GM12878 (cell line): ENCODE measurements around the gene BTBD3. TPM values are rescaled to one million over a fixed set of nuclear protein-coding genes. Genes with fewer than 3 reads are reported as not detected.
A peak's percentile ranks its signal among the peaks of the same experiment; 100 is the strongest.

Experiments
- ATAC-seq: fragments of 200-7000 bp; cut with Tn5 transposase; 3 replicates; pipeline ENCODE4 v1.9.1; 2020; ENCODE audit warnings: mild to moderate bottlenecking, moderate library complexity
- BruUV-seq: library from RNA; stranded (reverse); fragments of 400-500 nt; replicated peaks from 2 replicates; lab custom pipeline; 2021; lab: Mats Ljungman, UMichigan
- CTCF ChIA-PET: fragments of 300-600 bp; sonication (Branson Sonifier 250); formaldehyde crosslinking; extraction: SDS; loops from one replicate; lab custom pipeline; 2021; ENCODE audit warnings: inconsistent platforms; lab: Yijun Ruan, JAX
- POLR2A ChIA-PET: fragments of 350-600 bp; formaldehyde crosslinking; extraction: SDS; loops from one replicate; lab custom pipeline; 2021; ENCODE audit warnings: inconsistent platforms; lab: Charles Lee
- RAD21 ChIA-PET: fragments of 300-600 bp; sonication (Branson Sonifier 250); formaldehyde crosslinking; loops from one replicate; lab custom pipeline; 2023; ENCODE audit warnings: antibody characterized with exemption; ENCODE audit not compliant: unreplicated experiment; lab: Charles Lee
- SMC1A ChIA-PET: fragments of 300-600 bp; sonication (Branson Sonifier 250); formaldehyde crosslinking; loops from one replicate; lab custom pipeline; 2023; ENCODE audit not compliant: unreplicated experiment, uncharacterized antibody; lab: Charles Lee
- DNase-seq: peaks from one replicate; pipeline ENCODE4 v3.0.0-alpha.2; 2011; ENCODE audit warnings: low read depth, low spot score
- FAIRE-seq: peaks from 3 replicates; lab custom pipeline; 2011; peaks lifted over from hg19 to GRCh38; lab: Jason Lieb, UNC
- H2AFZ ChIP-seq: 2 replicates; pipeline ENCODE4 v1.6.0; 2011; ENCODE audit warnings: low read depth, low read length, control low read depth; ENCODE audit not compliant: control insufficient read depth
- H3K27ac ChIP-seq: 2 replicates; pipeline ENCODE4 v1.5.1; 2011; ENCODE audit warnings: control low read depth; ENCODE audit not compliant: control insufficient read depth, insufficient read depth
- H3K27me3 ChIP-seq, 2 experiments: replicated peaks in 1 of 2; 2 replicates each; pipeline versions ENCODE4 v1.6.0 to v1.6.1; 2011; ENCODE audit warnings: low read length in 1 of 2; ENCODE audit not compliant: control insufficient read depth in 2 of 2, insufficient read depth in 2 of 2
- H3K36me3 ChIP-seq, 2 experiments: 2 replicates each; pipeline ENCODE4 v1.5.1; 2011; ENCODE audit warnings: low read length in 1 of 2; ENCODE audit not compliant: control insufficient read depth in 2 of 2, insufficient read depth in 2 of 2
- H3K4me1 ChIP-seq: 2 replicates; pipeline ENCODE4 v1.6.1; 2011; ENCODE audit warnings: mild to moderate bottlenecking, low read length, moderate library complexity, mixed read lengths; ENCODE audit not compliant: control insufficient read depth, insufficient read depth
- H3K4me2 ChIP-seq: 2 replicates; pipeline ENCODE4 v1.6.0; 2011; ENCODE audit warnings: control low read depth; ENCODE audit not compliant: control insufficient read depth, insufficient read depth
- H3K4me3 ChIP-seq: fragments of 200-600 bp; sonication (generic); 2 replicates; pipeline ENCODE4 v1.5.1; 2016
- H3K79me2 ChIP-seq: 2 replicates; pipeline ENCODE4 v1.6.0; 2011; ENCODE audit warnings: low read length; ENCODE audit not compliant: control insufficient read depth, insufficient read depth
- H3K9ac ChIP-seq: 2 replicates; pipeline ENCODE4 v1.8.0; 2011; ENCODE audit warnings: low read length, control low read depth, mixed read lengths; ENCODE audit not compliant: control insufficient read depth, insufficient read depth
- H3K9me3 ChIP-seq: replicated peaks from 3 replicates; pipeline ENCODE4 v1.5.1; 2011; ENCODE audit warnings: mild to moderate bottlenecking, low read length; ENCODE audit not compliant: control insufficient read depth, insufficient read depth
- H4K20me1 ChIP-seq: 2 replicates; pipeline ENCODE4 v1.6.0; 2011; ENCODE audit not compliant: control insufficient read depth, insufficient read depth
- BMI1 ChIP-seq: fragments of 450-650 bp; IDR thresholded peaks from 2 replicates; pipeline ENCODE4 v1.6.1; 2016; ENCODE audit warnings: mild to moderate bottlenecking, moderate library complexity, borderline replicate concordance
- CREB1 ChIP-seq: IDR thresholded peaks from 2 replicates; pipeline ENCODE4 v1.6.1; 2012; ENCODE audit warnings: low read depth, mild to moderate bottlenecking, inconsistent platforms
- MEF2B ChIP-seq: fragments of 450-650 bp; IDR thresholded peaks from 2 replicates; pipeline ENCODE4 v1.6.1; 2018; ENCODE audit warnings: mild to moderate bottlenecking, moderate library complexity; ENCODE audit not compliant: partially characterized antibody, poor library complexity, severe bottlenecking
- MXI1 ChIP-seq: fragments of 150-350 bp; IDR thresholded peaks from 2 replicates; pipeline ENCODE4 v1.6.1; 2011; ENCODE audit warnings: low read depth, mild to moderate bottlenecking, inconsistent platforms, low read length, improper control_type of control experiment
- NBN ChIP-seq: fragments of 450-650 bp; IDR thresholded peaks from 2 replicates; pipeline ENCODE4 v1.6.1; 2016
- SIN3A ChIP-seq: IDR thresholded peaks from 2 replicates; pipeline ENCODE4 v1.6.1; 2012; ENCODE audit warnings: low read depth, low read length, improper control_type of control experiment
- SMAD1 ChIP-seq: fragments of 450-650 bp; IDR thresholded peaks from 2 replicates; pipeline ENCODE4 v1.6.1; 2018; ENCODE audit warnings: mild to moderate bottlenecking, low read depth; ENCODE audit not compliant: partially characterized antibody
- SREBF1 ChIP-seq: IDR thresholded peaks from 2 replicates; pipeline ENCODE4 v1.6.1; 2012; ENCODE audit warnings: mild to moderate bottlenecking, low read length
- ZNF384 ChIP-seq: IDR thresholded peaks from 2 replicates; pipeline ENCODE4 v1.6.1; 2012; ENCODE audit warnings: low read depth, mild to moderate bottlenecking, low read length, improper control_type of control experiment, borderline replicate concordance
- ZNF622 ChIP-seq: fragments of 450-650 bp; IDR thresholded peaks from 2 replicates; pipeline ENCODE4 v1.6.1; 2017; ENCODE audit warnings: mild to moderate bottlenecking, inconsistent platforms
- WGBS: methylation state at CpG from one replicate; pipeline ENCODE4 v1.1.6; 2016; ENCODE audit warnings: low lambda C conversion rate; ENCODE audit not compliant: insufficient replicate concordance, insufficient coverage; ENCODE audit errors: missing lambda C conversion rate; 5-methylcytosine and 5-hydroxymethylcytosine counted together
- in situ Hi-C: fragments of 300-500 bp; cut with MboI; formaldehyde crosslinking; loops from 9 replicates; pipeline ENCODE4 v1.14.3; 2018; ENCODE audit warnings: mixed read lengths
- intact Hi-C: fragments of 100-400 bp; cut with micrococcal nuclease; formaldehyde crosslinking; loops from one replicate; pipeline ENCODE4 v1.14.2; 2022; ENCODE audit not compliant: unreplicated experiment
- polyA plus RNA-seq, 11 experiments: library from polyadenylated mRNA; depleted of rRNA in 4 of 11; unstranded in 6 of 11; stranded (reverse) in 5 of 11; fragments of >200 nt; fragmentation: Nextera tagmentation in 4 of 11; fragmentation: Illumina TruSeq in 1 of 11; extraction: Ambion mirVana in 4 of 11; extraction: Trizol in 1 of 11; gene quantifications; 1 replicate in 1 of 11; 2 replicates in 10 of 11; pipeline versions ENCODE4 v1.2.1 to v1.2.3, GENCODE V29; 2011 to 2016; ENCODE audit warnings: inconsistent platforms in 2 of 11, missing spikeins in 2 of 11, low read depth in 1 of 11
- total RNA-seq, 4 experiments: library from RNA; depleted of rRNA in 3 of 4; stranded (reverse); fragments of >200 nt in 3 of 4; fragmentation: Illumina TruSeq in 1 of 4; extraction: Trizol in 1 of 4; gene quantifications; 2 replicates each; pipeline versions ENCODE4 v1.2.1 to v1.2.3, GENCODE V29; 2013 to 2021
- TF ChIP-seq, protein P1 (sequence below): fragments of 450-650 bp; IDR thresholded peaks from 2 replicates; pipeline ENCODE4 v1.6.1; 2017; ENCODE audit warnings: mild to moderate bottlenecking, moderate library complexity
- TF ChIP-seq, protein P2 (sequence below): fragments of 450-650 bp; formaldehyde crosslinking; IDR thresholded peaks from 2 replicates; pipeline ENCODE4 v1.5.0; 2022; ENCODE audit warnings: mild to moderate bottlenecking, missing genetic modification characterization

BTBD3 gene
- total and polyA plus RNA-seq, 10 of the 15 experiments (the other 5 are each of a cell fraction or from before 2014, with no cell fraction given): 0.02 to 12.8 (median 0.23) TPM

DNA sequence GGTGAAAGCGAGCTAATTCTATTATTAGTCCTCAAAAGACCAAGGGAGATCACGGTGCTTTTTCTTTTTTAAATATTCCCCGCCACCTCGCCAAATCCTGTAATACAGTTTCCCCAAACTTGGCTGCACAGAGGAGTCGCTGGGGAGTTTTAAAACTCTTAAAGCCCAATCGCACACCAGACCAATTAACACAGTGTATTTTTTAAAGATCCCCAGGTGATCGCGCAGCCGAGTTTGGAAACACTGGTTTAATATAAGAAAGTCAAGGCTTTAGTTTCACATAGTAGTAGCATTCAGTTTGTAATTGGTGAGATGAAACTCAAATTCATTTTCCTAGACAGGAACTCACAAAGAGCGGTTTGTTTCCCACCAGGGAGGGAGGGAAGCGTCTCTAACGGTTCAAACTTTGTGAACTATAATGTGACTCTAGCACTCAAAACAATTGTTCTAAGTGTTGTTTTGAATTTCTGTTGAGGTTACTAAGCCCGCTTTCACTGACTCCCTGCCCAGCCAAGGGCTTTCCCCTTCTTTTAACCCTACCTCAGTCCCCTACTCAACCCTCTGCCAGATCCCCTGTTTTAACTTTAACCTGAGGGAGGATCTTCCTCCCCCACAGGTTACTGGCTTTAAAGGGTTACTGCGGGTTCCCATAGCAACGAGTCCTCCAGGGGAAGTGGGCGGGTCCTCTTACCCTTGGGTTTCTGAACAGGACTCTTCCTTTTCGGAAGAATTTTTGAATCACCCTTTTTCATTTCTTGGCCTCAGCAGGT lies 25.7 kb upstream of the BTBD3 start:
- intact Hi-C loops (loop anchor here (2.0 kb wide), 1 partner anchor 13 kb away; no protein-coding TSS in a partner anchor), in situ Hi-C loops (no loop called here)
- TF ChIP-seq SMAD1 (no peak), SREBF1 (no peak), SIN3A (no peak), BMI1 (peak; percentile 95), MXI1 (peak; percentile 69; the same call in 1 of the 2 replicates), CREB1 (no peak), NBN (0 out of 2 replicates have a peak, but pooled peaks have one; percentile 21), ZNF622 (no peak), ZNF384 (no peak), MEF2B (no peak)
- TF ChIP-seq, protein P1, sequence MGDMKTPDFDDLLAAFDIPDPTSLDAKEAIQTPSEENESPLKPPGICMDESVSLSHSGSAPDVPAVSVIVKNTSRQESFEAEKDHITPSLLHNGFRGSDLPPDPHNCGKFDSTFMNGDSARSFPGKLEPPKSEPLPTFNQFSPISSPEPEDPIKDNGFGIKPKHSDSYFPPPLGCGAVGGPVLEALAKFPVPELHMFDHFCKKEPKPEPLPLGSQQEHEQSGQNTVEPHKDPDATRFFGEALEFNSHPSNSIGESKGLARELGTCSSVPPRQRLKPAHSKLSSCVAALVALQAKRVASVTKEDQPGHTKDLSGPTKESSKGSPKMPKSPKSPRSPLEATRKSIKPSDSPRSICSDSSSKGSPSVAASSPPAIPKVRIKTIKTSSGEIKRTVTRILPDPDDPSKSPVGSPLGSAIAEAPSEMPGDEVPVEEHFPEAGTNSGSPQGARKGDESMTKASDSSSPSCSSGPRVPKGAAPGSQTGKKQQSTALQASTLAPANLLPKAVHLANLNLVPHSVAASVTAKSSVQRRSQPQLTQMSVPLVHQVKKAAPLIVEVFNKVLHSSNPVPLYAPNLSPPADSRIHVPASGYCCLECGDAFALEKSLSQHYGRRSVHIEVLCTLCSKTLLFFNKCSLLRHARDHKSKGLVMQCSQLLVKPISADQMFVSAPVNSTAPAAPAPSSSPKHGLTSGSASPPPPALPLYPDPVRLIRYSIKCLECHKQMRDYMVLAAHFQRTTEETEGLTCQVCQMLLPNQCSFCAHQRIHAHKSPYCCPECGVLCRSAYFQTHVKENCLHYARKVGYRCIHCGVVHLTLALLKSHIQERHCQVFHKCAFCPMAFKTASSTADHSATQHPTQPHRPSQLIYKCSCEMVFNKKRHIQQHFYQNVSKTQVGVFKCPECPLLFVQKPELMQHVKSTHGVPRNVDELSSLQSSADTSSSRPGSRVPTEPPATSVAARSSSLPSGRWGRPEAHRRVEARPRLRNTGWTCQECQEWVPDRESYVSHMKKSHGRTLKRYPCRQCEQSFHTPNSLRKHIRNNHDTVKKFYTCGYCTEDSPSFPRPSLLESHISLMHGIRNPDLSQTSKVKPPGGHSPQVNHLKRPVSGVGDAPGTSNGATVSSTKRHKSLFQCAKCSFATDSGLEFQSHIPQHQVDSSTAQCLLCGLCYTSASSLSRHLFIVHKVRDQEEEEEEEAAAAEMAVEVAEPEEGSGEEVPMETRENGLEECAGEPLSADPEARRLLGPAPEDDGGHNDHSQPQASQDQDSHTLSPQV: no peak
- TF ChIP-seq, protein P2, sequence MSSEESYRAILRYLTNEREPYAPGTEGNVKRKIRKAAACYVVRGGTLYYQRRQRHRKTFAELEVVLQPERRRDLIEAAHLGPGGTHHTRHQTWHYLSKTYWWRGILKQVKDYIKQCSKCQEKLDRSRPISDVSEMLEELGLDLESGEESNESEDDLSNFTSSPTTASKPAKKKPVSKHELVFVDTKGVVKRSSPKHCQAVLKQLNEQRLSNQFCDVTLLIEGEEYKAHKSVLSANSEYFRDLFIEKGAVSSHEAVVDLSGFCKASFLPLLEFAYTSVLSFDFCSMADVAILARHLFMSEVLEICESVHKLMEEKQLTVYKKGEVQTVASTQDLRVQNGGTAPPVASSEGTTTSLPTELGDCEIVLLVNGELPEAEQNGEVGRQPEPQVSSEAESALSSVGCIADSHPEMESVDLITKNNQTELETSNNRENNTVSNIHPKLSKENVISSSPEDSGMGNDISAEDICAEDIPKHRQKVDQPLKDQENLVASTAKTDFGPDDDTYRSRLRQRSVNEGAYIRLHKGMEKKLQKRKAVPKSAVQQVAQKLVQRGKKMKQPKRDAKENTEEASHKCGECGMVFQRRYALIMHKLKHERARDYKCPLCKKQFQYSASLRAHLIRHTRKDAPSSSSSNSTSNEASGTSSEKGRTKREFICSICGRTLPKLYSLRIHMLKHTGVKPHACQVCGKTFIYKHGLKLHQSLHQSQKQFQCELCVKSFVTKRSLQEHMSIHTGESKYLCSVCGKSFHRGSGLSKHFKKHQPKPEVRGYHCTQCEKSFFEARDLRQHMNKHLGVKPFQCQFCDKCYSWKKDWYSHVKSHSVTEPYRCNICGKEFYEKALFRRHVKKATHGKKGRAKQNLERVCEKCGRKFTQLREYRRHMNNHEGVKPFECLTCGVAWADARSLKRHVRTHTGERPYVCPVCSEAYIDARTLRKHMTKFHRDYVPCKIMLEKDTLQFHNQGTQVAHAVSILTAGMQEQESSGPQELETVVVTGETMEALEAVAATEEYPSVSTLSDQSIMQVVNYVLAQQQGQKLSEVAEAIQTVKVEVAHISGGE (CRISPR knock-in tag): no peak

More for the DNA sequence above, 25.7 kb upstream of the BTBD3 start:
- no peaks in the 10 kb centered on the region for H3K36me3 ChIP-seq
- H3K4me3 ChIP-seq: peak overlapping the region; percentile 16
- H2AFZ ChIP-seq: no peak overlapping the region
- ChIA-PET POLR2A (no interaction called here), SMC1A (interaction anchor here (0.7 to 1.4 kb wide), 2 partner anchors 20 to 208 kb away, joined by 3 to 5 read pairs; no protein-coding TSS in a partner anchor), RAD21 (no interaction called here), CTCF (no interaction called here)
- FAIRE-seq (peak; percentile 56), DNase-seq (peak; percentile 17), ATAC-seq (peak; percentile 72)
- peak overlapping the region; percentile 26 for H3K4me2 ChIP-seq
- no peaks in the 10 kb centered on the region for H3K27me3 ChIP-seq
- no peaks in the 10 kb centered on the region for H3K79me2 ChIP-seq
- H3K4me1 ChIP-seq: no peaks in the 10 kb centered on the region
- BruUV-seq: TSS peak; percentile 64
- H3K27ac ChIP-seq: peak overlapping the region; percentile 18; the same call in 1 of the 2 replicates
- H4K20me1 ChIP-seq: no peaks in the 10 kb centered on the region
- no peak overlapping the region; the same call in 1 of the 2 replicates for H3K9ac ChIP-seq
- no peaks in the 10 kb centered on the region for H3K9me3 ChIP-seq
- WGBS: 11% methylated on average over 17 of the region's 17 CpGs
